HG03064 (cell line): Measurements from ENCODE around the gene HAND1.
A peak's percentile ranks its signal among the peaks of the same experiment; 100 is the strongest.

Source experiments
- ATAC-seq: cut with Tn5 transposase; IDR thresholded peaks from one replicate; pipeline ENCODE4 v1.9.1; 2021; ENCODE audit warnings: low read depth; ENCODE audit not compliant: unreplicated experiment

The HAND1 gene

DNA sequence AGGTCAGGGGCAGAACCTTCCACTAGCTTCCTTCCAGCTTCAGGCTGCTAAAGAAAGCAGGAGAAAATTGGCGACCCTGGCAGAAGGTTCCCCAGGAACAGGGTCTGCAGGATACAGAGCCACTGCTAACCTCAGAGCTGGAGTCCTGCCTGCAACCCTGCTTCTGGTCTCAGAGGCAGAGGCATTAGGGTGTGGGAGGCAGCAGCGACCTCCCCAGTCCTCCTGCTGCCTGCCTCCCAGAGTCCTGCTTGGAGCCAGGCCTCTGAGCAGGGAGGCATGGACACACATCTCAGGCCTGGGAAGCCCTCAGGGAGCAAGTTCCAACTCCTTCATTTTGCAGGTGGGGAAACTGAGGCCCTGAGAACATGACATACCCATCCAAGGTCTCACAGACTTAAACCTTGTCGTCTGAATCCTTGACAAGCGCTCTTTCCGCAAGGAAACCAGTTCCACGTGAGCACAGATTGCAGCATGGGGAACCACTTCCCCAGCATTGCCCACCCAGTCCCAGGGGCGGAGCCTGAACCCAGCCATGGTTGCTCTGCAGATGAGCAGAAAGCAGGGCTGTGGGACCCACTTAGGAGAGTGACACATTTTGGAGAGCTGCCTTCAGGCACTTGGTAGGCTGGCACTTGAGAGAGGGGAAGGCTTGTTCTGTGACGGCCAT lies 28.2 kb upstream of the HAND1 start:
- ATAC-seq = no peak

DNA sequence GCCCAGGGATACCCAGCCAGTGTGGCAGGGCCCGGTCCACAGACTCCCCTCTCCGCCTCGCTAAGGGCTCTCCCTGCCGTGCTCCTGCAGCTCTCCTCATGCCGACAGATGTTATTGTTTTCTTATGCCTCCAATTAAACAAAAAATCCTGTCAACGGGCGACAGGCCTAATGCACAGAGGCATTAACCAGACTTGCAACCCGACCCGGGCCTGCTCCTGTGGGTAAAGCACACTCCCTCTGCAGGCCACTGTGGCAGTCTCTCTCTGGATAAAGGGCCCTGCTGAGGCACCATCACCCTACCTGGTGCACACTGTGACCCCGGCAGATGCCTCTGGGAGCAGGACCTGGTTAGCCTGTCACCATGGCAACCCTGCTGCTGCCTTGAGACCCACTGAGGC lies 27.5 kb upstream of the HAND1 start:
- no peak for ATAC-seq

DNA sequence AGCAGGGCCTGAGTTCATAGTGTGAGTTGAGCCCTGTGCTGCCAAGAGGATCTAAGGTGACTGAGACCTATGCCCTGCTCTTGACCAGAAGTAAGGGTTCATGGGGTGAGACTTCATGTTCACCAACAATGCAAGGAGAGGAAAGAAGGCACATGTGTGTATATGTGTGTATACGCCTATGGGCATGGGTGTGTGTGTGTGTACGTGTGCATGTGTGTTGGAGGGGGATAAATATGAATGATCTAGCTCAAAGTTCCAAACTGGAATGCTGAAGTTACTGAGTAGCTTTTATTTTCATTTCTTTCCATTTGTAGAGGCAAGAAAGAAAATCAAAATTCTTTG lies 25.6 kb upstream of the HAND1 start:
- ATAC-seq = no peak

DNA sequence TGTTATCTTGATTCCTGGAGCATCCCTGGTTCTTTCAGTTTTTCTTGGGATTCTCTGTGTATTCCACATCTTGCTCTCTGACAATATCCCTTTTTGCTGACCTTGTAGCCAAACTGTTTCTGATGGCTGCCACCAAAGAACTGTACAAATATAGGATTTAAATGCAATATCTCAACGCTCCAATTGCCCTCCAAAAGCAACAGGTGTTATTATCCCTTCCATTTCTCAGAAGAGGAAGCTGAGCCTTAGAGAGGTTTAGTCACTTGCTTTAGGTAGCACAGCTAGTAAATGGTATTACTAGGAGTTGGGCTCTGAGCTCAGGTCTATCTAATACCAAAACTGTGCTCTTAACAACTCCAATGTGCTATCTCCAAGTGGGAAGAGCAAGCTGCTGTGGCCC lies 24.2 kb upstream of the HAND1 start:
- ATAC-seq = no peak

DNA sequence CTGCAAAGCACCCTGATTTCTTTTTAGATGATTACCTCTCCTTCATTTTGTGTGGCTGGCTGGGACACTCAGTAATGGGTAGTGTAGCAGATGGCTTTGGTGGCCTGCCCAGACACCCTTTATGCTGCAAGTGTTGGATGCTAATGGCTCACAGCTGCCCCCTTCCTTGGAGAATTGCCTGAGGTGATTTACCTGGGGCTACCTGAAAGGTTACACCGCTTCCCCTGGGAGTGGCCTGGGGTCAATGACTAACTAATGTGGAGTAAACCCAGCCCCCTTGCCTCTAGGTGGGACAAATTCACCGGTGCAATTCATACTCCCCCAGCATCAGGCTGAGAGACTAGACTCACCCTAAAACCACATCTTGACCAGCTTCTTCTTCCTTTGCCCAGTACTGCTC lies 23.5 kb upstream of the HAND1 start:
- no peak for ATAC-seq

DNA sequence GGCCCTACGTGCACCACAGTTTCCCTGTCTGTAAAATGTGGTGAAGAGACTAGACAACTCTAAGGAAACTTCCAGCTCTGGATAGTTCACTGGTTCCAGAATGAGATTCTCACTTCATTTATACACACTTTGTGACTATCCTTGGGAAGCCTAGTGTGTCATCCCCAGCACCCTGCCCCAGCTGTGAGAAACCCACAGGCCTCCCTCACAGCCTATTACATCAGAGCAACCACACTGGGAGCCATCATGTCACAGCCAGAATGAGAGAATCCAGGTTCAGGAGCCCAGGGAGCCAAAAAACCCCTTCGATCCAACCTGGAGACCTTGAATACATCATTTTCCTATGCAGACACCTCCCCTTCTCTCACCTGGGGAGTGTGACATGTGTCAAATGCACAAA lies 21.0 kb upstream of the HAND1 start:
- ATAC-seq = no peak

DNA sequence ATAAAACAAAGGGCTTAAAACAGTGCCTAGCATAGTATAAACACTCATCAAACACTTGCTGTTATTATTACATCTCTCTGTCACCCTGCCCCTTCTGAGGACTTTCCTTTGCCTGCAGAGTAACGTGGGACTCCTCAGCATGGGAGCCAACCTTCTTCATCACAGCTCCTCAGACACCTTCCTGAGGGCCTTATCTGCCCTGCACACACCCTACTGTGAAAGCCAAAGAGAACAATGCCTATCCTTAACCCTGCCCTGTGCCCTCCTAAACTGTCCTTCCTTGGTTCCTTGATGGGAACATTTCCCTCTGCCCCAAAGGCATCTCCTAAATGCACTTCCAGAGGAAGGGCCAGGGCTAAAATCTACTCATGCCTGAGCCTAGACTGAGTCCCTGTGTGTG lies 20.6 kb upstream of the HAND1 start:
- no peak for ATAC-seq

DNA sequence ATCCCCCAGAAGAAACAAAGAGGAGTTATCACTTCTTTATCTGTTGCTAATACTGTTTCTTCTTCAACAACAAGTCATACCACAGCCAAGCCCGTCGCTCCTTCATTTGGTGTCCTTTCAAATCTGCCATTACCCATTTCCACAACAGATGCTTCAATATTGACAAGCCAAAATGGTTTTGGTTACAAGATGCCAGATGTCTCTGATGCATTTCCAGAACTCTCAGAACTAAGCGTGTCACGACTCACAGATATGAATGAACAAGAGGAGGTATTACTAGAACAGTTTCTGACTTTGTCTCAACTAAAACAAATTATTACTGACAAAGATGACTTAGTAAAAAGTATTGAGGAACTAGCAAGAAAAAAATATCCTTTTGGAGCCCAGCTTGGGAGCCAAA lies 16.0 kb upstream of the HAND1 start:
- ATAC-seq = no peak

DNA sequence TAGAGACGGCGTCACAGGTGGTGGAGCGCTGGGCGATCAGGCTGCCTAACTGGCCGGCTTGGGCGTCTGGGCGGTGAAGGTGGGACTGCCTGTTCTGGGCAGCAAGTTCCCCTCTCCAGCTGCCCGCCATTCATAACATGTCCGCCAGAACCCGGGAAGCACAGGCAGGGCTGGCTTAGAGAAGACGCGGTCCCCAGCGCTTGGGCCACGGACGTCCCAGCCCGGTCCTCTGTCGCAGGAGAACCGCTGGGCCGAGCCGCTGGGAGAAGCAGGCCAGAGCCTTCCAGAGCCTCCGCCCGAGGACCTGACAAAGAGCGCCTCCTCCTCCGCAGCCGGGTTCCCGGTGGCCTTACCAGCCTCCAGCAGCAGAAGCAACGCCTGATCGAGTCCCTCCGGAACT lies 15.2 kb upstream of the HAND1 start:
- no peak for ATAC-seq

DNA sequence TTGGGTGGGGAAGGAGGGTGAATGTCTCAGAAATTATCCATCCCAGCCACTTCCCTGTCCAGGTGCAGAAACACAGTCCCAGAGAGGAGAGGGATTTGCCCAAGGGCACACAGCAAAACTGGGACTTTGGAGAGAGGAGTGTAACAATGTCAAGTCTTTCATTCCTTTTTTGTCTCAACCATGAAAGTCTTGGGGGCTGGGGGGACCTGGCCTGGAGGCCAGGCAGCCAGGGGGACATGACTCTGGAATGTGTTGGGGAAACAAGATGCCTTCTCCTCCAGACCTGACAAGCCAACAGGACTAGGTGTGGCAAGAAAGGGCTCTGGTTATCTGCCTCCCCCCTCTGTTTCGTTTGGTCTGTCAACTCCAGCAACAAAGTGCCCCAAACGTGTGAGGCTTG lies 13.9 kb upstream of the HAND1 start:
- no peak for ATAC-seq

DNA sequence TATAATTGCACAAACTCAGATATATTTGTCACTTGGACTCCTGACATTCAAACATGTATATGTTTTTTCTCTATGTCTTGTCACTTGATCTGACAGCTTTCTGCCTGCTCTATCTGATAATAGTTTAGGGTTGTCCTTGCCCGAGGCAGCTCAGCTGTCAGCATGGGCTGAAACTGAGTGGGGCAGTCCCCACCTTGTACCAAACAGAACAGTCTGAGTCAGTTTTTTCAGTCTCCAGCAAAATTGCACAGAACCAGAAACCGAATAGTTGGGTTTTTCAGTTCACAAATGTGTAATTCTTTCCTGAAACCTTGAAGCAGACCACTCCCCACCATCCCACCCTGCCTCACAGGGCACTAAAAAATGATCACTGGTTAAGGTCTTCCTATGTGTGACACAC lies 9.5 kb upstream of the HAND1 start:
- ATAC-seq = peak; percentile 99

DNA sequence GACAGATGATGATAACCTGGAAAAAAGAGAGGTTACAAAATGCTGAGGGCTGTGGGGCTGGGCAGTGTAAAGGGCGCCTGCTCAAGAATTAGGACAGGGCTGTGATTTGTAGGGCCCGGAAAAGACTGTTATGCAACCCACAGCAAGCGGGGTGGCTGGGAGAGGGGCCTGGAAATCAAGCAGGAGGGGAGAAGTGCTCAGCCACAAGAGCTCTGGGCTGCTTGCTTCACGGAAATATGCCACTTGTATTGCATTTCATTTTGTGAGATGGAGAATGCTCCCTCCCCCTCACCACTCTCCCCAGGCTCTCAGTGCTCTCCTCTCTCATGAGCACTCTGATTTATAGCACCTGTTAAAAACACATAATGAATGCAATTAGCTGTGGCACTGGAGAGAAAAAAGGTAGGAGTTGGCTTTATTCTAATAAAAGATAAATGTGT lies 8.4 kb upstream of the HAND1 start:
- no peak for ATAC-seq

DNA sequence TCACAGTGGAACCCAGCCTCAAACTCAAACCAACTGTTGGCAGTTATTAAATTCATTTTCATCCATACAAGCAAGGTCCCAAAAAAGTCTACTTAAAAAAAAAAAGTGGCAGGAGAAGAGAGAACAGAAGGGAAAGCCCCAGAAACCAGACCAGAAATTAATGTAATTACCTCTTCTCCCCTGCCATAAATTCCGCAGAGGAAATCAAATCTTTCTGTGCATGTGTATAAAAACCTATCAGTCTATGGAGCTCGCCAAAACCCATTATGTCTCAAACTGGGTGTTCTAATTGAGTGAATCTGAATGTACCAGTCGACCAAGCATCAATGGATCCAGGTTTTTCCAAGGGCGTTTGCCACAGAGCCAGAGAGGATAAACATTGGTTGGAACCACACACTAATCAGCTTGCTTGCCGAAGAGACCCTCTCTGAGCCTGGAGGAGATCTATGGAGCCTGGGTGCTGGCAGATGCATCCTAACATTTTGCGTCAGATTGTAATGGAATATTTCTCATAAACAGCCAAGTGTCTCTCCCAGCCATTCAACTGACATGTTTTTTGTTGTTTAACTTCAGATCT lies 7.9 kb upstream of the HAND1 start:
- ATAC-seq = no peak

DNA sequence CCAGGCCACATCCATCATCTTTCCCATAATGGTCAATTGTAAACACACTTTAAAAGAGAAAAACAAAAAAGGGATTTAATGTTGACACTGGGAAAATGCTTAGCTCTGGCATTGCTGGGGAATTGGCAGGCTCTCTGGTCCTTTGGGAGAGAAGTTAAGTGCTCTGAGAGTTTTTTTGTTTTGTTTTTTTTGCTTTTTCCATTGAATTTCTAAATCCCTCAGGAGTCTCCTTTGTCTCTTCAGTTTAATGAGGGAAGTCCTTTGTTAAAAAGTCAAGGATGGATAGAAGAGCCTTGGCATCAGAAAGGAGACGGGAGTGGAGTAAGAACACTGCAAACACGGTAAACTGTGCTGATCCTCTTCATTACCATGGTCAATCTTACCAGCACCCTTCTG lies 7.1 kb upstream of the HAND1 start:
- no peak for ATAC-seq

DNA sequence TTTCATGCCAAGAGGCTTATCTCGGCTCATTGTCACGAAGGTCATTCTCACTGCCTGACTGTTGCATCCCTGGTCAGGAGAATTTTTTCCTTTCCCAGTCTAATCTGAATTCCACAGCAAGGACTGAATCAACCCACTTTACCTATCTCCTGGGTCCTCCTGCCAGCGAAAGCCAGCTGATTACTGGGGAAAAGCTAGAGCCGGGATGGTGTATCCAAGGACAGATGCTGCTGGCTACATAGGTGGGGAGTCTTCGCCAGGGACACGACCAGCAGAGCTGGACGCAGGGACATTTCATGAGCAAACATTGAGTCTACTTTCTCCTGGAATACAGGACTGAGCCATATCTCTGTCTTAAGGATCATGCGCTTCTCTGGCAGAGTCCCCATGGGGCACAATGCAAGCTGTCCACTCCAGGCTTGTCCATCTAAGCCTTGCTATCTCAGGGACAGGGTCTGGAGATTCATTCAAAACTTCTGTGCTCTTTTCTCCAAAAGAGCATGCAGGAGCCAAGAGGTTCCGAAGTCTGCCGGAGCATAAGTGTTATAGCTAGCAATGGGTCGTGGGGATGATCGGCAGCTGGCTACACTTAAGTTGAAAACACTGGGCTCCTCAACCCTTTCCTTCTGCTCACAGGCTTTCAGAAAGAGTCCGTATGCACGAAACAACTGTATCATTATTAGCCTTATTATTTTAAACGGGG lies 6.5 kb upstream of the HAND1 start:
- no peak for ATAC-seq

DNA sequence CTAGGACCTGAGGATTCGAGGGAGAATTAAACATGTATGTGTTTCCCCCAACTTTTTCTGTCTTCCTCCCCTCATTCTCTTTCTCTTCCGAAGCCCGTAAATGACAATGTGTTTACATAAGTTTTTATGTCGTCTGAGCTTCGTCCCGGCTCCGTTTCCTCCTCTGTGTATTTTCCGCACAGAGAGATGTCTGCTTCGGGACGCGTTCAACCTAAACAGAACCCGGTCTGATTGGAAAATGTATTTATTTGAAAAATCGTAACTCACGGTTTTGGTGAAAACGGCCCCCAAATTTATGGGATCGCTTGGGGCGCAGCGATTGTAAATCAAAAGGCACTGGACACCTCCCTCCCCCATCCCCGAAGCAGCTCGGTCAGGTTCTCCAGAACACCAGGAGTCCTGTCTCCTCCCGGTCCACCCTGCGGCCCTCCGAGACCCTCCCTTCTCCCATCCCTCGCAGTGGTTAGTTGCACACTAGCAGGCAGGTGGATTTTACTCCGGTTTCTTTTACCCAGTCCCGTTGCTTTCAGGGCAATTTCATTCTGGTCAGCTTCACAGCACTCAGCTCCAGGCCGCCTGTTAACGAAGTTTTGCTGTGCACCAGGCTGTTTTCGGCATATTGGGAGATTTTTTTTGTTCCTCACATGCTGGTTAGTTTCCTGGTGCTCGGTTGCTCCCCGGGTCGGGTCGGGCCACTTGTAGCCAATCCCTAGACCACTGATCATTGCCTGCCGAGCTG lies 5.8 kb upstream of the HAND1 start:
- no peak for ATAC-seq

DNA sequence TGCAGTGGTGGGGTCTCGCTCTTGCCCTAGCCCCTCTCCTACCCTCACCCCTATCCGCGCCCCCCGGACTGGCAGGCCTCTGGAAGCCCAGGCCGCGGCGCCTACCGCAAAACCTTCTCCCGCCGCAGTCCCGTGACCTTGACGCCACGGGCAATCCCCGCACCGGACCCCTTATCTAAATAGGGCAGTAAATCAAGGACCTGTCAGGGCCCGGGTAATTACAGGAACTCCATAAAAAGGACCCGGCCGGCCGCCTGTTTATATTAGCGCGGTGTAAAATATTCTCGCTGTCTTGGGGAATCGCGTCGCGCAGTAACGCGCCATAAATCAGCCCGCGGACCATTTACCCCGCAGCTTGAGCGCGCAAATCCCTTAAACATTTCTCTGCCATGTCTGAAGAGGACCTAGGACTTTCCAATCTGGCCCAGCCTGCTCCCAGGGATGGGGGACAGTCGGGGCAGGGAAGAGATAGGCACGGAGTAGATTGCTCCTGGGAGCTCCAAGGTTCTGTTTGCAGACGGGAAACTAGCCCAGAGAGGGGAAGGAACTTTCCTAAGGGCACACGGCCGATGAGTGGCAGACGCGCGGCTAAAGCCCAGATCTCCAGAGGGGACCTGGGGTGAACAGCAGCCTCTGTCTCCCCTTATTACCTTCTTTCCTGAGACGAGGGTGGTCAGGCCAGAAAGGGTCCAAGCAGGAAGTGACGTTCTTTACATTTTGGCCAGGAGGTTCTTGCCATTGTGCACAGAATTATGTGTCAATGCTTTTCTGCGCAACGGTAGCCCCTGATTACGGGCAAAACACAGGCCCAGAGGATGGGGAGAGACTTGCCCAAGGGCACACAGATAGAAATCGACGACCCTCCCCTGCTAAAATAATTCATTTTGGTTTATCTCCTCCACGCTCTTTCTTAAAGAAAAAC lies 4.8 kb upstream of the HAND1 start:
- no peak for ATAC-seq

DNA sequence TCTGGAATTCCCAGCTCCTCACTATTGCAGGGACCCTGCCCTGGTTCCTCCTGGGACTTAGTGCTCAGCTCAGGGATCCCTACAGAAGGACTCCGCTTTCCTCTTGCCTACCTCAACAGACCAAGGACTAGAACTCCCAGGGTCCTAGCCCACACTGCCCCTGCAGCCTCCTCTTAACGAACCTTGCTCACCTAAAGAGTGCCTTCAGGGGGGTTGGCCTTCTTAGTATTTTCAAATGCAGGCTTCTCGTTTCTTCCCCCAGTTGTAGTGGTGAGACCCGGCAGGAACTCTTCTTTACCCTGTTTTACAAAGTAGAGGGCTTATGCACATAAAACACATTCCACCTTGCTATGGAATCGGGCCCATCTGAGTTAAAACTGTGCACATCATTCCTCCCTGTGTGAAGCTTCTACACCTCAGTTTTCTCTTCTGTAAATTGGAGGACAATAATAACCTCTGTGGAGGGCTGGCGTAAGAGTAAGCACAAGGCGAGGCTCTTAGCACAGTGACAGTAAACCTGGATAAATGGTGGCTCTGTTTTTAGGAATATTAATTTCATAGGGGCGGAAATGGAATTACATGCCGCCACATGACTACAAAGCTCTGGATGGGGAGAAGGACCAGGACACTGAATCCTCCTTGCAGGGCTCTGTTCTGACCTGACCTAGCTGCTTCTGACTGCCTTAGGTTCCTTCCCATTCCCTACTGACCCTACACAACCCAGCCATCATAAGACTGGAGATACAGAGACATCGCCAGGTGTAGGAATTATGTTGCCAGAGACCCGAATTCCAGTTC lies 3.8 kb upstream of the HAND1 start:
- no peak for ATAC-seq

DNA sequence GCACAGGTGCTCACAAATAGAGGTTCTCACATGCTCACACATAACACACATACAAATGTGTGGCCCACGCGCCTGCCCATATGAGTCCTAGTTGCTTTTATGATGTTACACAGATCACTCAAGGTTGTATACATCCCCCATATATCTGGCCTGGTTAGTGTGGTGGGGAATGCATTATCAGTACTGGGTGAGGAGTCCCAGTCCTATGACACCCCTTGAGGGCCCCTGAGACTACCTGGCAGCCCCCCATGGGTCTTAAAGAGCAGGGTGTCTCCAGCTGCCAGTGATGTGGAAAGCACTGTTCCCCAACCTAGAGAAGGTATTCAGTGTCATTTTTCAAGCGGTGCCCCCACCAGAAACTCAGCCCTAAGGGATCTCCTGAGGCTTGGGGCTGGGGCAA lies 2.8 kb upstream of the HAND1 start:
- no peak for ATAC-seq
